Activated CD4-positive, alpha-beta memory T cell treated with anti-CD3 and anti-CD28 coated beads, Interleukin-2, amount 10 ng/mL, durations not matched to agents 7 days and 5 days (primary cell): ENCODE results near the gene AHSG. TPM values are rescaled to one million over a fixed set of nuclear protein-coding genes. Genes with fewer than 3 reads are reported as not detected.

ENCODE experiments used
- CTCF ChIA-PET: fragments of 350-600 bp; sonication (Branson Sonifier 250); formaldehyde crosslinking; loops from one replicate; lab custom pipeline; 2021; ENCODE audit warnings: antibody characterized with exemption, inconsistent platforms; lab: Charles Lee
- POLR2A ChIA-PET: fragments of 350-600 bp; sonication (Branson Sonifier 250); formaldehyde crosslinking; loops from one replicate; lab custom pipeline; 2021; ENCODE audit warnings: antibody characterized with exemption; lab: Charles Lee
- DNase-seq: peaks from one replicate; pipeline ENCODE4 v3.0.0-alpha.2; 2020
- H3K27ac Mint-ChIP-seq: one replicate; pipeline ENCODE4 v1.8.0; 2021; ENCODE audit warnings: mild to moderate bottlenecking, mixed read lengths
- H3K27me3 Mint-ChIP-seq: one replicate; pipeline ENCODE4 v1.8.0; 2021; ENCODE audit warnings: mixed read lengths
- H3K36me3 Mint-ChIP-seq: one replicate; pipeline ENCODE4 v1.8.0; 2021; ENCODE audit warnings: low read depth, mixed read lengths
- H3K4me1 Mint-ChIP-seq: one replicate; pipeline ENCODE4 v1.8.0; 2021; ENCODE audit warnings: mixed read lengths
- H3K4me3 Mint-ChIP-seq: one replicate; pipeline ENCODE4 v1.8.0; 2021; ENCODE audit warnings: mild to moderate bottlenecking, mixed read lengths
- H3K9me3 Mint-ChIP-seq: one replicate; pipeline ENCODE4 v1.8.0; 2021; ENCODE audit warnings: mixed read lengths
- total RNA-seq, 2 experiments: library from RNA; stranded (reverse); gene quantifications; one replicate each; pipeline ENCODE4 v1.2.3, GENCODE V29; 2021

AHSG gene
- total RNA-seq, 2 experiments from 2014 or later: not detected

DNA sequence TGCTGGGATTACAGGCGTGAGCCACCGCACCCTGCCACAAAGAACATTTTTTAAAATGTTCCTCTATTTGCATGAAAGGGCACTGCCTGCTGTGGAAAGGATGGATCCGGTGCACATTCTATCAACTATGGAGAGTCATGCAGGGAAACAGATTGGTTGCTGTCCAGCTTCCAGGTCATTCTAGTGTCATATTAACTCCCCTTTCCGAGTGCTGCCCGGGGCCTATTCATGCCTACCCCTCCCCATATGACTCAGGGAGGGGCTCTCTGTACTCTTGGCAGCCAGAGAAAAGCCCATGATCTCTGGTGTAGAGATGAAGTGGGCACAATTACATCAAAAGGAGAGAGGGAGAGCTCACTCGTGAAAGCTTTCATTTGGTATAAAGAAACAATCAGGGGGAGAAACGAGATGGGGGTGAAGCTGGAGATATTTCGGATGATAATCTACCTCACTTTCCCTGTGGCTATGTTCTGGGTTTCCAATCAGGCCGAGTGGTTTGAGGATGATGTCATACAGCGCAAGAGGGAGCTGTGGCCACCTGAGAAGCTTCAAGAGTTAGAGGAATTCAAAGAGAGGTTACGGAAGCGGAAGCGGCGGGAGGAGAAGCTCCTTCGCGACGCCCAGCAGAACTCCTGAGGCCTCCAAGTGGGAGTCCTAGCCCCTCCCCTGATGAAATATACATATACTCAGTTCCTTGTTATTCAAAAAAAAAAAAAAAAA is 16.1 kb upstream of the AHSG start:
- ChIA-PET CTCF (interaction anchor here (0.8 to 2.9 kb wide), 4 partner anchors 14 to 27 kb away, joined by 4 to 34 read pairs (median 5); partner anchors contain the start of gene AHSG), POLR2A (interaction anchor here (0.9 to 1.2 kb wide), 2 partner anchors 20 to 26 kb away, joined by 3 read pairs; partner anchors contain the start of gene DNAJB11)
- H3K4me3 Mint-ChIP-seq: no peak overlapping the region
- H3K27ac Mint-ChIP-seq: no peak overlapping the region
- H3K4me1 Mint-ChIP-seq: no peaks in the 10 kb centered on the region
- no peak for DNase-seq
- H3K9me3 Mint-ChIP-seq: no peaks in the 10 kb centered on the region
- H3K27me3 Mint-ChIP-seq: peaks cover 3% of the 10 kb centered on the region
- no peaks in the 10 kb centered on the region for H3K36me3 Mint-ChIP-seq

DNA sequence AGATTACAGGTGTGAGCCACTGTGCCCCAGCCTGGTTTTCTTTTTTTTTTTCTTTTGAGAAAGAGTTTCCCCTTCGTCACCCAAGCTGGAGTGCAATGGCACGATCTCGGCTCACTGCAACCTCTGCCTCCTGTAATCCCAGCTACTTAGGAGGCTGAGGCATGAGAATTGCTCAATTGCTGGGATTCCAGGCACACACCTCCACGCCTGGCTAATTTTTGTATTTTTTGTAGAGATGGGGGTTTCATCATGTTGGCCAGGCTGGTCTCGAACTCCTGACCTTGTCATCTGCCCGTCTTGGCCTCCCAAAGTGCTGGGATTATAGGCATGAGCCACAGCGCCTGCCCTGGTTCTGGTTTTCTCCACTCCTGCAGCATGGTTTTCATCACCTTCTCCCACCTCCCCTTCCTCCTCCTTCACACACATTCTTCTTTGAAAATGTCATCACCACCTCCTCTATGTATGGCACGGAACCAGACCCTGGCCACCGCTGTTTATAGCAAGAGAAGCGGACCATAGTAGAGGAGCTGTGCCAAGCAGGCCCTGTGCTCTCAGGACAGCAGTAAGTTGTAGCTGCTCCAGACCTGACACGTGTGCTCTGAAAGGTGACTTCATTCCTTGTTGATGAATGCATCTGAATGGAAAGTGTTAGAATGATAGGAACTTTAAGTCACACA is 14.6 kb upstream of the AHSG start:
- Mint-ChIP-seq H3K27me3 (peaks cover 6% of the 10 kb centered on the region), H3K9me3 (no peaks in the 10 kb centered on the region), H3K4me3 (no peak overlapping the region), H3K36me3 (no peaks in the 10 kb centered on the region), H3K4me1 (no peaks in the 10 kb centered on the region), H3K27ac (no peak overlapping the region)
- POLR2A ChIA-PET: no interaction called here
- DNase-seq: no peak
- CTCF ChIA-PET: interaction anchor here (2.9 kb wide), 1 partner anchor 17 kb away, joined by 34 read pairs; no protein-coding TSS in a partner anchor

DNA sequence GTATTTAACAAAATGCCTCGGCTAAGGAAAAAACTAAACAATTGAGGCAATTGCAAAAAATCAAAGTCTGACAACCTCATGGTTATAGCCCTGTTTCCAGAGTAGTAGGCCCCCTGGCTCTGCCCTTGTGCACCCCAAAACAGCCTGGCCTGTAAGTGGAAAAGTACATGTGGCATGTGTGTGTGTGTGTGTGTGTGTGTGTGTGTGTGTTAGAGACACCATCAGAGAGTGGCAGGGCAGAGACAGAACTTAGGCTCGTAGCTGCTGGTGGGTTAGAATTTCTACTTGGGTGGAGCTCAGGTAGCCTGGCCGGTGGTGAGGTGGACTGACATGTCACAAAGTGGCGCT is 14.1 kb upstream of the AHSG start:
- POLR2A ChIA-PET: no interaction called here
- H3K4me1 Mint-ChIP-seq: no peaks in the 10 kb centered on the region
- H3K36me3 Mint-ChIP-seq: no peaks in the 10 kb centered on the region
- no peak overlapping the region for H3K27ac Mint-ChIP-seq
- peaks cover 6% of the 10 kb centered on the region for H3K27me3 Mint-ChIP-seq
- H3K9me3 Mint-ChIP-seq: no peaks in the 10 kb centered on the region
- H3K4me3 Mint-ChIP-seq: no peak overlapping the region
- no peak for DNase-seq
- CTCF ChIA-PET: interaction anchor here (2.9 kb wide), 1 partner anchor 17 kb away, joined by 34 read pairs; no protein-coding TSS in a partner anchor

DNA sequence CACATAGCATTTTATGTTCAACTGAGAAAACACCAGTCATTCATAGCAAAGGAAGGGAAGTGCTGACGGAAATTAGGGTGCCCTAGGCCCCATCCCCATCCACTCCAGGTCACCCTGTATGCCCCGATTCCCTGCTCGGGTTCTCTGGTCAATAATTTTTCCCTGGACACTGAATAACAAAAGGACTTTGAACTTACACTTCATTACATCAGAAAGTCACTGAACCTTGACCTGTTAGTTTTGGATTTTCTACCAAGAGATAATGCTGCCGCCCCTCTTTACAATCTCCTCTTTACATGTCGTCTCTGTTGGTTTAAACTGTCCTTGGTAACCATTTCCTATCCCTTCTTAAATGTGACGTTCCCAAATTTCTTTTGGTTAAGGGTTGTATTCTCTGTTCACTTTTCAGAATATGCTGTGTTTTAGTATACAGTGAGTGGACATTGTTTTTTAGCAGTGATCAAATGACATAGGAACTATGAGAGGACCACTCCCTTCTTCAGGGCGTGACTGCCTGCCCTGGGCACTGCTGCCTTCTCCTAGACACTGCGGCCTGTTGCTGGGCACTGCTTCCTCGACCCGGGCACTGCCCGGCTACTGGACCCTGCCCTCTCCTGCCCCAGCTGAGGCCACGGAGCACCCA is 13.6 kb upstream of the AHSG start:
- H3K27me3 Mint-ChIP-seq: peaks cover 8% of the 10 kb centered on the region
- DNase-seq: no peak
- H3K9me3 Mint-ChIP-seq: no peaks in the 10 kb centered on the region
- POLR2A ChIA-PET: no interaction called here
- no peak overlapping the region for H3K27ac Mint-ChIP-seq
- H3K4me1 Mint-ChIP-seq: no peaks in the 10 kb centered on the region
- H3K4me3 Mint-ChIP-seq: no peak overlapping the region
- CTCF ChIA-PET: no interaction called here
- no peaks in the 10 kb centered on the region for H3K36me3 Mint-ChIP-seq

DNA sequence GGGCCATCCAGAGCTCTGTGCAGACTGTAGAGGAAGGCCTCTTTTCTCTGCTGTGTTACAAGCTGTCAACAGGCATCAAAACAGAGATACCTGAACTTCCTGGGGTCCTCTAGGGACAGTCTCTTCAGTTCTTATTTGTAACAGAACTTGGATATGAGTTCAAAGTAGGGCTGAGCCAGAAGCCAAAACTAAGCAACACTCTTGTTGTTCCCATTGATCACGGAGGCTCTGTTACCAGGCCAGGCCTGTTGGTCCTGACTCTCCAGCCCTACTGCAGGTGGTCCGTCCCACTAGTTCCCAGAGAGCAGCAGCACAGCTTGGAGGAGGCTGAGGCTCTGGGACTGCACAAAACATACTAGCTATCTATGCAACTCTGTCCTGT is 13.1 kb upstream of the AHSG start:
- CTCF ChIA-PET: interaction anchor here (1.0 to 1.3 kb wide), 3 partner anchors 10 to 17 kb away, joined by 3 to 9 read pairs (median 3); no protein-coding TSS in a partner anchor
- POLR2A ChIA-PET: interaction anchor here (1.3 kb wide), 1 partner anchor 184 kb away, joined by 3 read pairs; the partner anchor contains the start of gene EIF4A2
- Mint-ChIP-seq H3K36me3 (no peaks in the 10 kb centered on the region), H3K27ac (no peak overlapping the region), H3K9me3 (no peaks in the 10 kb centered on the region), H3K27me3 (peaks cover 8% of the 10 kb centered on the region), H3K4me1 (no peaks in the 10 kb centered on the region), H3K4me3 (no peak overlapping the region)
- DNase-seq: no peak

DNA sequence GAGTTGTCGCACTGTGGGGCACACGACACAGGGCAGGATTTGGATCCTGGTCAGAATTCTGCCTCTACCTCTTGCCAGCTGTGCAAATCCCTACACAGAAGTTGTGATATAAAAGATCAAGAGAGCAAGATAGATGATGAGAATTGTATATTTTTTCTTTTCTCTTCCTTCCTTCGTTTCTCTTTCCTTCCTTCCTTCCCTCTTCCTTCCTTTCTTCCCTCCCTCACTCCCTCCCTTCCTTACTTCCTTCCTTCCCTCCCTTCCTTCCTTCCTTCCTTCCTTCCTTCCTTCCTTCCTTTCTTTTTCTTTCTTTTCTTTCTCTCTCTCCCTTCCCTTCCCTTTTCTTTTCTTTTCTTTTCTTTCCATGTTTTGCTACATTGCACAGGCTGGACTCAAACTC is 12.0 kb upstream of the AHSG start:
- ChIA-PET CTCF (interaction anchor here (1.0 to 1.3 kb wide), 2 partner anchors 13 to 16 kb away, joined by 3 to 9 read pairs; no protein-coding TSS in a partner anchor), POLR2A (interaction anchor here (1.3 kb wide), 1 partner anchor 183 kb away, joined by 3 read pairs; the partner anchor contains the start of gene EIF4A2)
- Mint-ChIP-seq H3K27me3 (peaks cover 10% of the 10 kb centered on the region), H3K4me3 (no peak overlapping the region), H3K36me3 (no peaks in the 10 kb centered on the region), H3K27ac (no peak overlapping the region), H3K9me3 (no peaks in the 10 kb centered on the region), H3K4me1 (no peaks in the 10 kb centered on the region)
- no peak for DNase-seq

DNA sequence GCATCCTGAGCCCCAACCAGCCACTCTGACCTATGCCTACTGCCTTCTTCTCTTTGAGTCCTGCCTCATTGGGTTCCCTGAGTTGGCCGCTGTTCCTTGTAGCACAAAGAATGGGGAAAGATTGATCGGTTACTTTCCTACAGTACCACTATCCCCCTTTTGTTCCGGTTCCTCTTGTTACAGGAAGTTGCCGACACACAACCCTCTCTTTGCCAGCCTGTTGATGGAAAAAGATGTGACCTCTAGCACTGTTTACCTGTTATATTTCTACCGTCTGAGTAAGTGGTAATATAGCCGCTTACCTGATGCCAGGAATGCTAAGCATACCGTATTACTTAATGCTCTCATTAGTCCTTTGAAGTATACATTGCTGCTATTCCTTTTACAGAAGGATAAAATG is 9.7 kb upstream of the AHSG start:
- DNase-seq: no peak
- Mint-ChIP-seq H3K9me3 (no peaks in the 10 kb centered on the region), H3K27me3 (peaks cover 10% of the 10 kb centered on the region), H3K27ac (no peak overlapping the region), H3K4me3 (no peak overlapping the region), H3K4me1 (no peaks in the 10 kb centered on the region), H3K36me3 (no peaks in the 10 kb centered on the region)
- ChIA-PET CTCF (interaction anchor here (4.1 kb wide), 1 partner anchor 12 kb away, joined by 25 read pairs; no protein-coding TSS in a partner anchor), POLR2A (no interaction called here)

DNA sequence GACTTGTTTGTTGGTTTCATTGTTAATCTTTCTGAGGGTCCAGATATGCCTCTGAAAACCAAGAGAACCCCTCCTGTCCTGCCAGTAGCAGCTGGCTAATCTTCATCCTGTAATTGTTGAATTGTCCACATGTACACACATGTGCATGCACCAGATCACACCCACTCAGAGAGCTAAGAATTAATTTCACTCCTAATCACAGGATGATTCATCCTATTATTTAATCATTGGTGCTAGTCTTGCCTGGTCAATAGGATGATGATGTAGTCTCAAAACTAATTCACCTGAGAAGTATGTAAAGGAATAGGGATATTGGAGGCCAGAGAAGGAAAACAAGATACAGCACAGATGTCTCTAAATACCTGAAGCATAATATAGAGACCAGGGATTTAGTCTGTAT is 7.8 kb upstream of the AHSG start:
- Mint-ChIP-seq H3K4me1 (no peaks in the 10 kb centered on the region), H3K27me3 (peaks cover 7% of the 10 kb centered on the region), H3K9me3 (no peaks in the 10 kb centered on the region), H3K4me3 (no peak overlapping the region), H3K36me3 (no peaks in the 10 kb centered on the region), H3K27ac (no peak overlapping the region)
- ChIA-PET CTCF (interaction anchor here (4.1 kb wide), 1 partner anchor 11 kb away, joined by 25 read pairs; no protein-coding TSS in a partner anchor), POLR2A (no interaction called here)
- DNase-seq: no peak

DNA sequence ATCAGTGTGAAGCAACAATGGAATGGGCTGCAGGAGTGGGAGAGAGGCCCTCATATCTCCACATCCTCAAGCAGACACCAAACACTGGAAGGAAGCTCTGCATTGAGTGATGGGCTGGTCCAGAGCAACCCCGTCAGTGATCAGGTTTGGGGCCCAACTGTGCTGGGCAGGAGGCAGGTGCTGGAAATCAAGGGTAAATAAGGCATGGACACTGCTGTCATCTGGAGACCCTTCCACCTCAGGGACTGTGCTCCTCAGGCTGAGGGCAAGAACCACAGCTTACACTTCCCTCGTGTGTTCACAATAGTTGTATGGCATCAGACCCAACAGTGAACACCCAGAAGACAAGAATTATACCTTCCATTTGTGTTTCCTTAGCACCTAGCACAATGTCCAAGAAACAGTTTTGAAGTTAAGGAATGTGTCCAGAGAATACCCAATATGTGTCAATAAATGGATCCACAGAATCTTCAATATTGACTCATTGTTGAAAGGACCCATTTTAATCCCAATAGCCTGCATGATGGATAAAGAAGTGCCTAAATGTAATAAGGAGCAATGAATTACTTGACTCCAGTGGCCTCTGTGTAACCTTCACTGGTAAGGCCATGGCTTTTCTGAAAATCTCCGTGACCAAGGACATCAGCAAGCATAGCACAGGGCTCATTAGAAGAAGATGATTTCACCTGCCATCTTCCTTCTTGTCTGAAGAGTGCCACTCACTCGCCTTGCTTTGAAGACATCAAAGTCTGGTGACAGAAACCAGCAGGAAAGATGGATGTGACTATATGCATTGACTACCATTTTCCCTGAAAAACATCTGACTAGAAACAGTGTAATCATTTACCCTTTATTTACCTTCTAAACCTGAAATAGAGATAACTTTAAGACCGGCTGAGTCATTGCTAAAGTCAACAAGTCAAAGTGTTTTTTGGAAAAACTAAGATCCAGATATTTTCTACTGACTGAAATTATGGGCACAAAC is 7.0 kb upstream of the AHSG start:
- no peaks in the 10 kb centered on the region for H3K9me3 Mint-ChIP-seq
- POLR2A ChIA-PET: no interaction called here
- no peak overlapping the region for H3K4me3 Mint-ChIP-seq
- H3K4me1 Mint-ChIP-seq: no peaks in the 10 kb centered on the region
- DNase-seq: no peak
- no peaks in the 10 kb centered on the region for H3K36me3 Mint-ChIP-seq
- CTCF ChIA-PET: interaction anchor here (4.1 kb wide), 1 partner anchor 10 kb away, joined by 25 read pairs; no protein-coding TSS in a partner anchor
- H3K27me3 Mint-ChIP-seq: peaks cover 7% of the 10 kb centered on the region
- no peak overlapping the region for H3K27ac Mint-ChIP-seq

DNA sequence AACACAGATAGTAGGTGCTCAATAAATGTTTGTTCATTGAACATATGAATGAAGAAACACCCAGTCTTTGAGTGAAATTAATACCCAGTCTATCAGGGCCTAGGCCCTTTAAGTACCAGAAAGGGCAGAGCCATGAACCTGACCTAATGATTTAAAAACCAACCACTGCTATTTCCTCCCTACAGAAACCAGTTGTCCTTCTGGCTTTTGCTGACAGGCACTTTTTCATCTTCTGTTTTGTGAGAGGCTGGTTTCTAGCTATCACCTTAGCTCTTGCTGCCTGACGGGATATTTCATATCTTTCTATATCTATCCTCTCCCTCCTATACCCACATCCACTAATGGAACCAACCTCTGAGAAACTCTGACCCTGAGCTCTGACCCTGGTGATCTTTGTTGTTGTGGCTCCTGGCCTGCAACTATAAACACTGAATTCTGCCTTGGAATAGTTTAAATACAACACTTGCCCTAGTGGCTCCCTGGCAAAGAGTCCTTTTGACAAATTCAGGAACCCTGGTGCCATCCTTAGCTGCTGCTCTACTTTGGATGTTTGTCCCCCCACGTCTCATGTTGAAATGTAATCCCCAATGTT is 4.1 kb upstream of the AHSG start:
- no peaks in the 10 kb centered on the region for H3K36me3 Mint-ChIP-seq
- ChIA-PET CTCF (interaction anchor here (1.9 to 2.9 kb wide), 3 partner anchors 8 to 68 kb away, joined by 5 to 25 read pairs (median 10); partner anchors contain the start of gene DNAJB11), POLR2A (no interaction called here)
- peaks cover 18% of the 10 kb centered on the region for H3K27me3 Mint-ChIP-seq
- no peak overlapping the region for H3K27ac Mint-ChIP-seq
- no peak for DNase-seq
- peaks cover 2% of the 10 kb centered on the region for H3K4me1 Mint-ChIP-seq
- no peaks in the 10 kb centered on the region for H3K9me3 Mint-ChIP-seq
- no peak overlapping the region for H3K4me3 Mint-ChIP-seq

DNA sequence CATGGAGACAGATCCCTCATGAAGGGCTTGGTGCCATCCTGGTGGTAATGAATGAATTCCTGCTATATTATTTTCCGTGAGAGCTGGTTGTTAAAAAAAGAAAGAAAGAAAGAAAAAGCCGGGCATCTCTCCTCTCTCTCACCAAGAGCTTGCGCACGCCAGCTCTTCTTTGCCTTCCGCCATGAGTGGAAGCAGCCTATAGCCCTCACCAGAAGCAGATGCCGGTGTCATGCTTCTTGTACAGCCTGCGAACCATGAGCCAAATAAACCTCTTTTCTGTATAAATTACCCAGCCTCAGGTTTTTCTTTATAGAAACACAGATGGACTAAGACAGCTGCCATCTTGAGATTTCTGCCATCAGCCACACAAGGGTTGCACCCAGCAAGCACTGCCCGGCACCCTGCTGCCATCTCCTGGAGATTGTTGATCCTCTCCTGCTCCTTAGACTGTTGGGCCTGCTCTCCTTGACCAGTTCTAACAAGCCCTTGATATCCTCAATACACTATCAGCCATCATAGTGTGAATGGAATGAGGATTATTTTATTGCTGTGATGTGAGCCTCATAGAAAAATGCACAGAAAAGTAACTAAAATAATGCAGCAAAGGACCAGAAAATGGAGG is 3.5 kb upstream of the AHSG start:
- ChIA-PET CTCF (interaction anchor here (1.6 to 2.9 kb wide), 4 partner anchors 7 to 212 kb away, joined by 4 to 25 read pairs (median 8); partner anchors contain the start of gene DNAJB11), POLR2A (no interaction called here)
- Mint-ChIP-seq H3K4me1 (peaks cover 3% of the 10 kb centered on the region), H3K27ac (no peak overlapping the region), H3K9me3 (no peaks in the 10 kb centered on the region), H3K27me3 (peaks cover 16% of the 10 kb centered on the region), H3K4me3 (no peak overlapping the region), H3K36me3 (no peaks in the 10 kb centered on the region)
- no peak for DNase-seq
